K562 (cell line): ENCODE data around the gene ALG1. TPM values are rescaled to one million over a fixed set of nuclear protein-coding genes. Genes with fewer than 3 reads are reported as not detected.

Experiments
- BDP1 ChIP-seq: IDR thresholded peaks from 3 replicates; pipeline ENCODE4 v1.6.1; 2011; ENCODE audit not compliant: insufficient read length, insufficient read depth
- ESRRA ChIP-seq: fragments of 450-650 bp; IDR thresholded peaks from 2 replicates; pipeline ENCODE4 v1.6.1; 2014; ENCODE audit warnings: low read depth, mild to moderate bottlenecking, moderate library complexity, borderline replicate concordance
- ZNF644 ChIP-seq: fragments of 200-800 bp; sonication (Bioruptor generic); IDR thresholded peaks from 2 replicates; pipeline ENCODE4 v1.6.1; 2016; ENCODE audit warnings: low read depth, missing genetic modification characterization, missing compliant biosample characterization
- polyA plus RNA-seq, 8 experiments: library from polyadenylated mRNA; depleted of rRNA in 4 of 8; stranded (reverse) in 5 of 8; unstranded in 3 of 8; fragments of >200 nt; fragmentation: Nextera tagmentation in 2 of 8; fragmentation: Illumina TruSeq in 1 of 8; extraction: Ambion mirVana in 2 of 8; extraction: Trizol in 1 of 8; gene quantifications; 2 replicates each; pipeline versions ENCODE4 v1.2.1 to v1.2.3, GENCODE V29; 2011 to 2014; ENCODE audit warnings: inconsistent platforms in 1 of 8, missing spikeins in 1 of 8
- total RNA-seq, 7 experiments: library from RNA; depleted of rRNA in 6 of 7; stranded (reverse); fragments of >200 nt in 6 of 7; fragmentation: Illumina TruSeq in 2 of 7; extraction: Trizol in 2 of 7; gene quantifications; 2 replicates each; pipeline versions ENCODE4 v1.2.1 to v1.2.3, GENCODE V29; 2011 to 2021; ENCODE audit warnings: low replicate concordance in 1 of 7
- TF ChIP-seq, protein P1 (sequence below): fragments of 450-650 bp; IDR thresholded peaks from 2 replicates; pipeline ENCODE4 v1.6.1; 2016; ENCODE audit warnings: mild to moderate bottlenecking, moderate library complexity
- TF ChIP-seq, protein P2 (sequence below): sonication (generic); formaldehyde crosslinking; IDR thresholded peaks from 2 replicates; pipeline ENCODE4 v1.8.0; 2022; ENCODE audit warnings: missing genetic modification reagents, mild to moderate bottlenecking, moderate library complexity, borderline replicate concordance

Gene ALG1
- total and polyA plus RNA-seq, 9 of the 15 experiments (the other 6 are each of a cell fraction or from before 2014, with no cell fraction given): 1.1 to 26.4 (median 18.3) TPM

DNA sequence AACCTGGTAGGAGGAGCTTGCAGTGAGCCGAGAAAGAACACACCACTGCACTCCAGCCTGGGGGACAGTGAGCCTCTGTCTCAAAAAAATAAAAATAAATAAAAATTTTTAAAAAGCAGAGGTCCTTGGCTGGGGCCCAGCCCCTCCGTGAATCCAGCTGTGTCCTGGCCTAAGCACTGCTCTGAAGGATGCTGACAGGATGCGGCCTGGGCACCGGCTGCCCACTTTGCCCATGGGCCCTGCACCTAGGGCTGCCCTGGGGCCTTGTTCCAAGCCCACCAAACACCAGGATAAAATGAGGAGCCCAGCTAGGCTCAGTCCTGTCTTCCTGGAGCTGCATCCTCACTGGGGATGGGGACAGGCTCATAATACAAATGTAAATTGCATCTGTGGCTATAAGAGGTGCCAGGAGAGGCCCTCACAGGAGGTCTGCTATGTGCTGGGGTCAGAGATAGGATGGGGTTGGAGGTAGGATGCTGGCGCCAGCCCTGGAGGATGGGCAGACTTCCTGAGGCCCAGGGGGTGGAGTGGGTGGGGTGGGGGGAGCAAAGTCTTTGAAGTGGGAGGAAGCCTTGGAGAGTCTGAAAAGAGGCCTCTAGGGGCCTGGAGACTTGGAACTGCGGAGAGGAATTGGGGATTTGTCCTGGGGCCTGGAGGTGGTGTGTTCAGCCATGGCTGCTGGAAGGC is 12.1 kb upstream of the ALG1 start (continued):
- TF ChIP-seq, protein P1, sequence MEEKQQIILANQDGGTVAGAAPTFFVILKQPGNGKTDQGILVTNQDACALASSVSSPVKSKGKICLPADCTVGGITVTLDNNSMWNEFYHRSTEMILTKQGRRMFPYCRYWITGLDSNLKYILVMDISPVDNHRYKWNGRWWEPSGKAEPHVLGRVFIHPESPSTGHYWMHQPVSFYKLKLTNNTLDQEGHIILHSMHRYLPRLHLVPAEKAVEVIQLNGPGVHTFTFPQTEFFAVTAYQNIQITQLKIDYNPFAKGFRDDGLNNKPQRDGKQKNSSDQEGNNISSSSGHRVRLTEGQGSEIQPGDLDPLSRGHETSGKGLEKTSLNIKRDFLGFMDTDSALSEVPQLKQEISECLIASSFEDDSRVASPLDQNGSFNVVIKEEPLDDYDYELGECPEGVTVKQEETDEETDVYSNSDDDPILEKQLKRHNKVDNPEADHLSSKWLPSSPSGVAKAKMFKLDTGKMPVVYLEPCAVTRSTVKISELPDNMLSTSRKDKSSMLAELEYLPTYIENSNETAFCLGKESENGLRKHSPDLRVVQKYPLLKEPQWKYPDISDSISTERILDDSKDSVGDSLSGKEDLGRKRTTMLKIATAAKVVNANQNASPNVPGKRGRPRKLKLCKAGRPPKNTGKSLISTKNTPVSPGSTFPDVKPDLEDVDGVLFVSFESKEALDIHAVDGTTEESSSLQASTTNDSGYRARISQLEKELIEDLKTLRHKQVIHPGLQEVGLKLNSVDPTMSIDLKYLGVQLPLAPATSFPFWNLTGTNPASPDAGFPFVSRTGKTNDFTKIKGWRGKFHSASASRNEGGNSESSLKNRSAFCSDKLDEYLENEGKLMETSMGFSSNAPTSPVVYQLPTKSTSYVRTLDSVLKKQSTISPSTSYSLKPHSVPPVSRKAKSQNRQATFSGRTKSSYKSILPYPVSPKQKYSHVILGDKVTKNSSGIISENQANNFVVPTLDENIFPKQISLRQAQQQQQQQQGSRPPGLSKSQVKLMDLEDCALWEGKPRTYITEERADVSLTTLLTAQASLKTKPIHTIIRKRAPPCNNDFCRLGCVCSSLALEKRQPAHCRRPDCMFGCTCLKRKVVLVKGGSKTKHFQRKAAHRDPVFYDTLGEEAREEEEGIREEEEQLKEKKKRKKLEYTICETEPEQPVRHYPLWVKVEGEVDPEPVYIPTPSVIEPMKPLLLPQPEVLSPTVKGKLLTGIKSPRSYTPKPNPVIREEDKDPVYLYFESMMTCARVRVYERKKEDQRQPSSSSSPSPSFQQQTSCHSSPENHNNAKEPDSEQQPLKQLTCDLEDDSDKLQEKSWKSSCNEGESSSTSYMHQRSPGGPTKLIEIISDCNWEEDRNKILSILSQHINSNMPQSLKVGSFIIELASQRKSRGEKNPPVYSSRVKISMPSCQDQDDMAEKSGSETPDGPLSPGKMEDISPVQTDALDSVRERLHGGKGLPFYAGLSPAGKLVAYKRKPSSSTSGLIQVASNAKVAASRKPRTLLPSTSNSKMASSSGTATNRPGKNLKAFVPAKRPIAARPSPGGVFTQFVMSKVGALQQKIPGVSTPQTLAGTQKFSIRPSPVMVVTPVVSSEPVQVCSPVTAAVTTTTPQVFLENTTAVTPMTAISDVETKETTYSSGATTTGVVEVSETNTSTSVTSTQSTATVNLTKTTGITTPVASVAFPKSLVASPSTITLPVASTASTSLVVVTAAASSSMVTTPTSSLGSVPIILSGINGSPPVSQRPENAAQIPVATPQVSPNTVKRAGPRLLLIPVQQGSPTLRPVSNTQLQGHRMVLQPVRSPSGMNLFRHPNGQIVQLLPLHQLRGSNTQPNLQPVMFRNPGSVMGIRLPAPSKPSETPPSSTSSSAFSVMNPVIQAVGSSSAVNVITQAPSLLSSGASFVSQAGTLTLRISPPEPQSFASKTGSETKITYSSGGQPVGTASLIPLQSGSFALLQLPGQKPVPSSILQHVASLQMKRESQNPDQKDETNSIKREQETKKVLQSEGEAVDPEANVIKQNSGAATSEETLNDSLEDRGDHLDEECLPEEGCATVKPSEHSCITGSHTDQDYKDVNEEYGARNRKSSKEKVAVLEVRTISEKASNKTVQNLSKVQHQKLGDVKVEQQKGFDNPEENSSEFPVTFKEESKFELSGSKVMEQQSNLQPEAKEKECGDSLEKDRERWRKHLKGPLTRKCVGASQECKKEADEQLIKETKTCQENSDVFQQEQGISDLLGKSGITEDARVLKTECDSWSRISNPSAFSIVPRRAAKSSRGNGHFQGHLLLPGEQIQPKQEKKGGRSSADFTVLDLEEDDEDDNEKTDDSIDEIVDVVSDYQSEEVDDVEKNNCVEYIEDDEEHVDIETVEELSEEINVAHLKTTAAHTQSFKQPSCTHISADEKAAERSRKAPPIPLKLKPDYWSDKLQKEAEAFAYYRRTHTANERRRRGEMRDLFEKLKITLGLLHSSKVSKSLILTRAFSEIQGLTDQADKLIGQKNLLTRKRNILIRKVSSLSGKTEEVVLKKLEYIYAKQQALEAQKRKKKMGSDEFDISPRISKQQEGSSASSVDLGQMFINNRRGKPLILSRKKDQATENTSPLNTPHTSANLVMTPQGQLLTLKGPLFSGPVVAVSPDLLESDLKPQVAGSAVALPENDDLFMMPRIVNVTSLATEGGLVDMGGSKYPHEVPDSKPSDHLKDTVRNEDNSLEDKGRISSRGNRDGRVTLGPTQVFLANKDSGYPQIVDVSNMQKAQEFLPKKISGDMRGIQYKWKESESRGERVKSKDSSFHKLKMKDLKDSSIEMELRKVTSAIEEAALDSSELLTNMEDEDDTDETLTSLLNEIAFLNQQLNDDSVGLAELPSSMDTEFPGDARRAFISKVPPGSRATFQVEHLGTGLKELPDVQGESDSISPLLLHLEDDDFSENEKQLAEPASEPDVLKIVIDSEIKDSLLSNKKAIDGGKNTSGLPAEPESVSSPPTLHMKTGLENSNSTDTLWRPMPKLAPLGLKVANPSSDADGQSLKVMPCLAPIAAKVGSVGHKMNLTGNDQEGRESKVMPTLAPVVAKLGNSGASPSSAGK: no peak
- no peak for TF ChIP-seq BDP1
- TF ChIP-seq ESRRA: no peak
- no peak for TF ChIP-seq ZNF644 (tag)
- TF ChIP-seq, protein P2, sequence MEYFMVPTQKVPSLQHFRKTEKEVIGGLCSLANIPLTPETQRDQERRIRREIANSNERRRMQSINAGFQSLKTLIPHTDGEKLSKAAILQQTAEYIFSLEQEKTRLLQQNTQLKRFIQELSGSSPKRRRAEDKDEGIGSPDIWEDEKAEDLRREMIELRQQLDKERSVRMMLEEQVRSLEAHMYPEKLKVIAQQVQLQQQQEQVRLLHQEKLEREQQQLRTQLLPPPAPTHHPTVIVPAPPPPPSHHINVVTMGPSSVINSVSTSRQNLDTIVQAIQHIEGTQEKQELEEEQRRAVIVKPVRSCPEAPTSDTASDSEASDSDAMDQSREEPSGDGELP (CRISPR knock-in tag): no peak
